ENCODE measurements around the gene CIC.
"Not testable (repeated sequence)": the region's sequence is repeated elsewhere in the genome, so short reads cannot be mapped to it uniquely, and the experiment has no call there.

CIC gene

DNA sequence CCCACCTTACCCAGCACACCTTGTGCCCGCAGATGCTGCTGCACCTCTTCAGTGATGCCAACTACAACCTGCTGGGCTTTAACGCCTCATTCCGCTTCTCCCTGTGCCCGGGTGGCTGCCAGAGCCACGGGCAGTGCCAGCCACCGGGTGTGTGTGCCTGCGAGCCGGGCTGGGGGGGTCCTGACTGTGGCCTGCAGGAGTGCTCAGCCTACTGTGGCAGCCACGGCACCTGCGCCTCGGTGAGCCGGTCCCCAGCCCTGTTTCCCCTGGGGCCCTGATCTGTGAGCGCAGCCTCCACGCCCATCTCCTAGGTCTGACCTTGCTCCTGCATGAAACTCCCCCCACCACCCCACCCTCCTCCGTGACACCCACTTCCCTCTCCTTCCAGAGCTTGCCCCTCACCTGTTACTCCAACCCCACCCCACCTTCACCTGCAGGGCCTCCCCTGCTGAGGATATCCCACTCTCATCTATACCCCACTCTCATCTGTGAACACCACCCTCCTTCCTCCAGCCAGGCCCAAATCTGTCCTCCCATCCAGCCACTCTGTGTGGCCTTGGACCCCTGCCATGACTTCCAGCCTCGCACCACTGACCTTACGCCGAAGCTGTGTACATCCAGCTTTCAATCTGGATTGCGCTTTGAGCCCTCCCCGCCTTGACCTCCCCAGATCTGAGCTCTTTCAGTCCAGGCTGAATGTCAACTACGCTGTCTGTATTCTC lies 65.1 kb downstream of the CIC start:
- DNase-seq (ENCODE audit: low read depth): no peak

DNA sequence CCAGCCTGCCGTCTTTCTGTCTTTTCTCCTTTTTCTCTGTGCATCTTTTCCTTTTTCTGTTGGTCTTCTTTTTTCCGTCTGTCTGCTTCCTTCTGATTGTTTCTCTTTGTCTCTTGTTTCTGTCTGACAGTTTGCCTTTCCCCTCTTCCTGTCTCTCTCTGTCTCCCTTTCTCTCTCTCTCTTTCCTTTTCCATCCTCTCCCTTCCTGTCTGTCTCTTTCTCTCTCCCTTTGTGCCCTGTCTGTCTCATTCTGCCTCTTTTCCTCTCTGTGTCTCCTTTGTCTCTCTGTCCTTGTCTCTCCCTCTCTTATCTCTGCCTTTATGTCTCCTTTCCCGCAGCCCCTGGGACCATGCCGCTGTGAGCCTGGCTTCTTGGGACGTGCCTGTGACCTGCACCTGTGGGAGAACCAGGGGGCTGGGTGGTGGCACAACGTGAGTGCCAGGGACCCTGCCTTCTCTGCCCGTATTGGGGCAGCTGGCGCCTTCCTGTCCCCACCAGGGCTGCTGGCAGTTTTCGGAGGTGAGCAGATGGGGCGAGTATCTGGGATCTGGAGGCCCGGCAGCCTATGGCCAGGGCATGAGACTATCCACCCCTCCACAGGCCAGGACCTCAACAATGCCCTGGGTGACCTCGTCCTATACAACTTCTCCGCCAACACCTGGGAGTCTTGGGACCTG lies 65.8 kb downstream of the CIC start:
- no peak for DNase-seq (ENCODE audit: low read depth)

DNA sequence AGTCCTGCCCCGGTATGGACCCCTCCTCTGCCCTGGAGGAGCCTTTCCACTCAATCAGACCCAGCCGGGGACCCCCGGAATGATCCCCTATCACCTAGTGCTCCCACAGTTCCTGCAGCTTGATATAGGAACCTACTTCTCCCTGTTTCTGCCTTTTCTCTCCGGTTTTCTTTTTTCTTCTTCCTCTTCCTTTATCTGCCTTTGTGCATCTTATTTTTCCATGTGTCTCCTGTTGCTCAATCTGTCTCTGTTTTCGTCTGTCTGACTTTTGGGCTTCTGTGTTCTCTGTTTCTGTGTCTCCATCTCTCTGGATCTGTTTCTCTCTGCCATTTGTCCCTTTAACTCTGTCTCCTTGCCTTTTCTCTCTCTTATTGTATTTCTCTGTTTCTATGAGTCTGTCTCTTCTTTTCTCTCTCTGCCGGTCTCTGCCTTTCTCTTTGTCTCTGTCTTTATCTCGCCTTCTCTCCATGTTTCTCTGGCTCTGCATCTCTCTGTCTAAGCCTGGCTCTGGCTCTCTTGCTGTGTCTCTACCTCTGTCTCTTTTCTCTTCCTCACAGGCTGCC lies 66.4 kb downstream of the CIC start:
- DNase-seq (ENCODE audit: low read depth): no peak

DNA sequence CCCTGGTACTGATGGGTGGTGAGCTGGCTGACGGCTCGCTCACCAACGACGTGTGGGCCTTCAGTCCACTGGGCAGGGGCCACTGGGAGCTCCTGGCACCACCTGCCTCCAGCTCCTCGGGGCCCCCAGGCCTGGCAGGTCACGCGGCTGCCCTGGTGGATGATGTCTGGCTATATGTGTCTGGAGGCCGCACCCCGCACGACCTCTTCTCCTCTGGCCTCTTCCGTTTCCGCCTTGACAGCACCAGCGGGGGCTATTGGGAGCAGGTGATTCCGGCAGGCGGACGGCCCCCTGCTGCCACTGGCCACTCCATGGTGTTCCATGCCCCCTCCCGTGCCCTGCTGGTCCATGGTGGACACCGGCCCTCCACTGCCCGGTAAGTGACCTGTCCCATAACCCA lies 66.9 kb downstream of the CIC start:
- no peak for DNase-seq (ENCODE audit: low read depth)

DNA sequence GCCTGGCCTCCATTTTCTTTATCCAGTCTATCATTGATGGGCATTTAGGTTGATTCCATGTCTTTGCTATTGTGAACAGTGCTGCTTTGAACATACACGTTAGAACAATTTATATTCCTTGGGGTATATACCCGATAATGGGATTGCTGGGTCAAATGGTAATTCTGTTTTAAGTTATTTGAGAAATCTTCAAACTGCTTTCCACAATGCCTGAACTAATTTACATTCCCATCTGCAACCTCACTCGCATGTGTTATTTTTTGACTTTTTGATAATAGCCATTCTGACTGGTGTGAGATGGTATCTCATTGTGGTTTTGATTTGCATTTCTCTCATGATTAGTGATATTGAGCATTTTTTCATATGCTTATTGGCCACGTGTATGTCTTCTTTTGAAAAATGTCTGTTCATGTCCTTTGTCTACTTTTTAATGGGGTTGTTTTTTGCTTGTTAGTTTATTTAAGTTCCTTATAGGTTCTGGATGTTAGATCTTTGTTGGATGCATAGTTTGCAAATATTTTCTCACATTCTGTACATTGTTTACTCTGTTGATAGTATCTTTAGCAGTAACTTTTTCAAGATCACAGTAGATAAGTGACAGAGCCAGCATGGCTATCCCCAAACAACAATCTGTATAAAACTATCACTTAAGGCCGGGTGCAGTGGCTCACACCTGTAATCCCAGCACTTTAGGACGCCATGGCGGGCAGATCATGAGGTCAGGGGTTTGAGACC lies 70.2 kb downstream of the CIC start:
- not testable (repeated sequence) for DNase-seq (ENCODE audit: low read depth)

DNA sequence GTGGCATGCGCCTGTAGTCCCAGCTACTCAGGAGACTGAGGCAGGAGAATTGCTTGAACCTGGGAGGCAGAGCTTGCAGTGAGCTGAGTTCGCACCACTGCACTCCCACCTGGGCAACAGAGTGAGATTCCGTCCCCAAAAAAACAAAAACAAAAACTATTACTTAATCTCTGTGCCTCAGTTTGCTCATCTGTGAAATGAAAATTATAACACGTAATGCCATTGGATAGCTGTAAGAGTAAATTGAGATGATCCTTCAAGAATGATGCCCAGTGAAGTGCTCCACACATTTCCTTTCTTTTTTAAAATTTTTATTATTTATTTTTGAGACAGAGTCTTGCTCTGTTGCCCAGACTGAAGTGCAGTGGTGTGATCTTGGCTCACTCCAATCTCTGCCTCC lies 70.9 kb downstream of the CIC start:
- not testable (repeated sequence) for DNase-seq (ENCODE audit: low read depth)

DNA sequence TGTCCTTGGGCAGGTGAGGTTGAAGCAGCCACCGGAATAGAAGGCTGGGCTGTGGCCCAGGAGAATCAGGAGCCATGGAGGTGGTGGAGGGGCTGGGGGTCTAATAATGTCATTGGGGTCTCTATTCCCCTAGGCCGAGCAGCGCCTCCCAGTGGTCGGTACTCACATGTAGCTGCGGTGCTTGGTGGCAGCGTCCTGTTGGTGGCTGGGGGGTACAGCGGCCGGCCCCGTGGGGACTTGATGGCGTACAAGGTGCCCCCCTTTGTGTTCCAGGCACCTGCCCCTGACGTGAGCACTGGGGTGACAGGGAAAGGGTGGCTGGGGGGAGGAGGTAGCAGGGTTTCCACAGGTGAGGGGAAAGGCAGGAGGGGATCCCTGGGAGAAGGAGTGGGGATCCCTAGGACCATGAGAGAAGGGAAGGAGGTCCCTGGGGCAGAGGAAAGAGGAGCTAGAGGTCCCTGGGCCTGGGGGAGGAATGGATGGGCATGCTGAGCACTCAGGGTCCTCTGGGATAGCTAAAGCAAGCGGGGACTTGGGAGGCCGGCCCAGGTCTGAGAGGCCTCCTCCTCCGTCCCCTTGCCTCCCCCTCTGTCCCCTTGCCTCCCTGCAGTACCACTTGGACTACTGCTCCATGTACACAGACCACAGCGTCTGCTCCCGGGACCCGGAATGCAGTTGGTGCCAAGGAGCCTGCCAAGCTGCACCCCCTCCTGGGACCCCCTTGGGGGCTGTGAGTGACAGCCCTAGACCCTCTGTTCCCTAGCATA lies 74.5 kb downstream of the CIC start:
- DNase-seq (ENCODE audit: low read depth): no peak

DNA sequence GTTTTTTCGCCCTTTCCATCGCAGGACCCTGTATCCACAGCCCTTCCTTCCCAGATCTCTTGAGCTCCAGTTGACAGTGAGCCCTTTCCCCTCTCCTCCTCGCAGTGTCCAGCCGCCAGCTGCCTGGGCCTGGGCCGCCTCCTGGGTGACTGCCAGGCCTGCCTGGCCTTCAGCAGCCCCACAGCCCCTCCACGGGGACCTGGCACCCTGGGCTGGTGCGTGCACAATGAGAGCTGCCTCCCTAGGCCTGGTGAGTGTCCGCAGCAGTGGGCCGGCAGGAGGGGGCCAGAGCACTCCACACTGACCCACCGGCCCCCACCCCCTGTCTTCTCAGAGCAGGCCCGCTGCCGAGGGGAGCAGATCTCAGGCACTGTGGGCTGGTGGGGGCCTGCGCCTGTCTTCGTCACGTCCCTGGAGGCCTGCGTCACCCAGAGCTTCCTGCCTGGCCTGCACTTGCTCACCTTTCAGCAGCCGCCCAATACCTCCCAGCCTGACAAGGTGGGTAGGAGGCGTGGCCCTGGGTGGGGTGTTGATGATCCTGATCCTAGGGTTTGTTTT lies 75.4 kb downstream of the CIC start:
- DNase-seq (ENCODE audit: low read depth): no peak
